HG03520 (cell line): ENCODE data around the gene B3GNT9.

Experiments
- ATAC-seq: cut with Tn5 transposase; IDR thresholded peaks from one replicate; pipeline ENCODE4 v1.9.1; 2021; ENCODE audit warnings: mild to moderate bottlenecking, moderate library complexity; ENCODE audit not compliant: unreplicated experiment

The B3GNT9 gene

DNA sequence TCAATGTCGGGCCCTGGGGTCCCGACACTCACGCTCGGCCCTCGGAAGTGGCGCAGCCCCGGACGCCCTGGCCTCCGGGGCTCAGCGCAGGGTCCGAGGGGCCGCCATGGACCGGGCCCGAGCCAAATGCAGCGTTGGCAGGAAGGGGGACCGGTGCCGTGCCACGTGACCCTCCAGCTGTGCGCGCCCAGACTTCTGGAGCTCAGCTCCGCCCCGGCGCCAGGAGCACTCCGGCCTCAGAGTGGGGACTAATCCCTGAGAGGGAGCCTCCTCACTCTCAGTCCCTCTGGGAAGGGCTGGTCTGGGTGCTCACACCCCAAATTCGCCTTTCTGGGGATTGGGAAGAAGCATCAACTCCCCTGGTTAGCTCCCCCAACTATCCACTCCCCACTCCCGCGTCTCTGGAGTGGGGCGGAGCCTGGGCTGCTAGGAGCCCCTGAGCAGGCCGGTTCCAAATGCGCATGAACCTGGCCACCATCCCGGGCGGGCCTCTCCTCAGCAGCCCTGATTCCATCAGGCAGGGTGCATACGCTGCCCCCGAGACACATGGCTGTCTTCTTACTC lies at the start of gene B3GNT9:
B3GNT9 (minus strand) TSS at position 166 of the 564 bp plus-strand sequence. CDS start 513 bp downstream, outside the sequence.
- ATAC-seq, result no peak

DNA sequence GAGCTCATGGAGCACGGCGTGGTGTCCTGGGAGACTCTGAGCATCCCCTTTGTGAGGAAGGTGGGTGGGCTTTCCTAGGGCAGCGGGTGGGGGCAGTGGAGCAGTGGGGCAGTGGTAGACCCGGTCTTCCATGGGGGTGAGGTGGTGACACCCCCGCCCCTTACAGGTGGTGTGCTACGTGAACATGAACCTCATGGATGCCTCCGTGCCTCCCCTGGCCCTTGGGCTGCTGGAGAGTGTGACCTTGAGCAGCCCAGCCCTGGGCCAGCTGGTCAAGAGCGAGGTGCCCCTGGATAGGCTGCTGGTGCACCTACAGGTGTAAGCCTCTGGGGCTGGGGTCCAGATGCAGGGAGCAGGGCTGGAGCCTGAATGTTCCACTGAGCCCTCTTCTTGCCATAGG lies 49.7 kb upstream of the B3GNT9 start:
- ATAC-seq, result no peak

DNA sequence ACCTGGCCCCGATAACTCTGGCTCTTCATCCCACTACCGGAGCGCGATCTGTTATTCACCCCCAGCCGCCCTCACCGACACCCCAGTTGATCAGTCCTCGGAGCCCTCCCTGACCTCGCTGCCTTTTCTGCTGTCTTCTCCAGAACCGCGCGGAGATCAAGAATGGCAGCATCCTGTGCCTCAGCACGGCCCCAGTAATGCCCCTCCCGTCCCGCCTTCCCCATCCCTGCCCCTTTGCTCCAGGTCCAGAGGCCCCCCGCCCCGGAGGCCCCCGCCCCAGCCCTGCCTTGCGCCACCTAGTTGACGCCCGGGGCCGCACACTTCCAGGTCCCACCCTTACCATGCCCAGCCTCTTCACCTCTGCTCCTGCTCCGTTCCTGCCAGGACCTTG lies 49.0 kb upstream of the B3GNT9 start:
- ATAC-seq, result no peak

GRCh38 chr16:67199011-67199807 lies 48.4 kb upstream of the B3GNT9 start, which contains the start of gene ELMO3:
TSS of gene ELMO3 (plus strand) at chr16:67199131. CDS start at chr16:67199327, 196 bp downstream.
- ATAC-seq, result no peak

GRCh38 chr16:67198238-67198734 lies 47.5 kb upstream of the B3GNT9 start:
- ATAC-seq, result no peak

GRCh38 chr16:67197704-67198103 lies 46.9 kb upstream of the B3GNT9 start:
- ATAC-seq, result no peak

DNA sequence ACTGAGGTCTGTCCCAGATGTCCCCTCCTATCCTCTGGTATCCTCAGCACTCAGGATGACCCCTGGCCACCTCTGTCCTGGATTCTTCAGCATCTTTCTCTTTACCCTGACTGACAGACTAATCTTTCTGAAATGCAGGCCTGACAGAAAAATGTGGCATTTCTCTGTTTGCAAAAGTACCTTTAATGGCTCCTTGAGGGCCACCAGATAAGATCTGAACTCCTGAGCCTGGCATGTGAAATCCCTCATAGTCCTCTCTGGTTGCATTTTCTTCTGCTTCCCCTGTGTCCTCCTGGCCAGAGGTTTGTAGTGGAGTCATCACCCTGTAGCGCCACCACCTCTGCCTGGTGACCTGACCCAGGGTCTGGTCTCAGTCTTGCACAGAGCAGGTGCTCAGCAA lies 46.1 kb upstream of the B3GNT9 start:
- ATAC-seq, result no peak

GRCh38 chr16:67195676-67196075 lies 44.9 kb upstream of the B3GNT9 start:
- ATAC-seq, result no peak

GRCh38 chr16:67194260-67194659 lies 43.5 kb upstream of the B3GNT9 start:
- ATAC-seq, result no peak

DNA sequence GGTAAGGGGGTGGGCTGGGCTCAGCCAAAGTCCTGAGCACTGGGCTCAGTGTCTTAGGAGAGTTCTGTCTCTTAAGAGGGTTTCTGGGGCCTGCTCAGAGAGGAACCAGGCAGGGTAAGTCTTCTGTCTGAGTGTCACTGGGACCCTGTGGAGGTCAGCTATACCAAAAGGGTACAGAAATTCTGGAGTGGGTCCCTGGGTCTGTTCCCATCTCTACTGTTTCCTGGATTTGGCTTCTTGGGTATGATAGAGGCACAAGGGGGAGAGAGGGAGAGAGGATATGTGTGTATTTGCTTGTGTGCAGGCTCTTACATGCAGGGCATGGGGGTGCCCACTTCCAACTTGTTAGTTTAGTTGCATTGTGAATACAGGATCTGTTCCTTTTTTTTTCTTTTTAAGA lies 42.7 kb upstream of the B3GNT9 start:
- no peak for ATAC-seq

- no peak for ATAC-seq
These were observed 42.1 kb upstream of the B3GNT9 start for GRCh38 chr16:67192781-67193361.

- peak; percentile 76 for ATAC-seq
These were observed 41.3 kb upstream of the B3GNT9 start, which contains the start of gene E2F4 for GRCh38 chr16:67191995-67192681. TSS of gene E2F4 (plus strand) at chr16:67192155. CDS start at chr16:67192228, 73 bp downstream.

DNA sequence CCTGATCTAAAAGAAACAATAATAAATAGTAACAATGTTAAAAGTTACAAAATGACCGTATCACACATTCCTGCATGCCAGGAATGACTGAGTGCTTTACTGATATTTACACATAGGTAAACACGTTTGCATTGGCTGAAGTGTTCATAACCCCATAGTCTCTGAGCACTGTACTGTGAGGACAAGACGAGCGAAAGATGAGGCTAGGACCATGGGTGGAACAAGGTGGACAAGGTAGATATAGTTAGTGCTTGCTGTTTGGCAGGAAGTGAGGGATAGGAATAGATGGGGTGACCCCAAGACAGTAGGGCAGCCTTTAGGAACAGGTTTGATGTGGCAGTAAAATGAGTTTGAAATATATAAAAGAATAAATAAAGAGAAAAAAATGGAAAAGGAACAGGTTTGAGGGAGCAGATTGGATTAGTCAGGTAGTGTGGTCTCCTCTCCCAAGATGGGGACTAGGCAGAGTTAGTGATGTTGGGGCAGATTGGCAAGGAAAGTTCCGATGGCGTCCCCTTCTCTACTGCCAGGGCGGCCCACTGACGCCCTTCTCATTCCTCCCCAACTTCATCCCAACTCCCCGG lies 40.7 kb upstream of the B3GNT9 start:
- ATAC-seq, result no peak

GRCh38 chr16:67190448-67191399 lies 39.9 kb upstream of the B3GNT9 start:
- no peak for ATAC-seq

DNA sequence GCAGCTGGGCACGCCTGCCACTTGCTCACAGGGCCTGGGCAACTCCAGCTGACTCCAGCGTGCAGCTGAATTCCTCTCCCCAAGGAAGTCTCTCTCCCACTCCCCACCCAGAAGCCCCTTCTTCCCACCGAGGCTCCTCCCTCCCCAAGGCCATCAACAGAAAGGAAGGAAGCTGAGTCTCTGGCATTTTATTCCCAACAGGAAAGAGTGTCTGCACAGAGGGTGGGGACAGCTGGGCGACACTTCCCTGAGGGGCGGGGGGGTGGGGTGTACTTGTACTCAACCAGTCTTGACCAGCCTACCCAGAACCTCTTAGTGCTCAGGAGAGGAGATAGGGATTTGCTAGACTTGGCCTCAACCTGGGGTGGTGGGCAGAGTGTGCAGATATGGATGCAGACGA lies 39.2 kb upstream of the B3GNT9 start, which contains the start of gene EXOC3L1:
EXOC3L1 (minus strand) TSS at position 96 of the 400 bp plus-strand sequence. CDS start 460 bp downstream, outside the sequence.
- no peak for ATAC-seq

GRCh38 chr16:67188798-67189197 lies 38.0 kb upstream of the B3GNT9 start:
- no peak for ATAC-seq

DNA sequence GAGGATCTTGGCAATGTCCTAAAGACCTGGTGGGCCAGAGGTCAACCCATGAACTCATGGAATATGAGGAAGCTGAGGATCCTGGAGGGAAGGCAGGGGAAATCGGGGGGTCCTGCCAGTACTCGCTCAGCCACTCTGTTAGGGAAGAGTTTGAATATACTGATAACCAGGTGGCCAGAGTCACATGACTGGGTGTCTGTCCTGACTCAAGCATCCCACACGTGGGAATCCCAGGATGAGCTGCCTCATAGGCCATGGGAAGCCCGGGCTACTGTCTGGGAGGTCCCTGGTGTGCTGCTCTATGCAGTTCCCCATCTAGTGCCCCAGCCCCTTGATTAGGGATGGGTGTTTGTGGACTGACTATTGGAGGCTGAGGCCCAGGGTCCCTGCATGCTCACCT lies 37.5 kb upstream of the B3GNT9 start:
- ATAC-seq, result no peak

DNA sequence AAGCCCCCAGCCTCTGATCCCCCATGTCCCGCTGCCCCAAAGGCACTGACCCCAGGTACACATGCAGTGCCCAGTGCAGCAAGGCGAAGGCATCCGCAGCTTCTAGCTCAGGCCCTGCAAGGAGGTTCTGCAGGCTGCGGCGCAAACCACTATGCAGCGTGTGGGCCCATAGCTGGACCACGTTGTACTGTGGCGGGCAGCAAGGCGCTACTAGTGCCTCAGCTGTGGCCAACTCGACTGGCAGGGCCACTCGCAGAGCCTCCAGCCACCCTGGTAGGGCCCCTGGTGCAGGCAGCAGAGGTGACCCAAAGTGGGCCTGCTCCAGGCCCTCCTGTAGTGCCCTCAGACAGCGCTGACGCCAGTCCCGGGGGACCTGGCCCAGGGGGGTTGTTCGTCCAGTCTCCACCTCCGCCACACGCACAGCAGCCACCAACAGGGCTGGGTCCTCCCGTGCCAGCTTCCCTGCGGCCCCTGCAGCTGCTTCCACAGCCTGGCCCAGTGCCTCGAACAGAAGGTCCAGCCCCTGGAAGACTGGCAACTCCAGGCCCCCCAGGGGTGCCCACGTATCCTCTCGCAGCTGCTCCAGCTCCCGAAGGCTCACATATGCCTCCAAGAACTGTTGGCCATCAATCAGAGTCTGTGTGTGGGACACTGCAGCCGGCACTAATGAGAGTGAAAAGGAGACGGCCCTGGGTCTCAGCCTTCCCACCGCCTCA lies 36.5 kb upstream of the B3GNT9 start:
- ATAC-seq, result no peak

DNA sequence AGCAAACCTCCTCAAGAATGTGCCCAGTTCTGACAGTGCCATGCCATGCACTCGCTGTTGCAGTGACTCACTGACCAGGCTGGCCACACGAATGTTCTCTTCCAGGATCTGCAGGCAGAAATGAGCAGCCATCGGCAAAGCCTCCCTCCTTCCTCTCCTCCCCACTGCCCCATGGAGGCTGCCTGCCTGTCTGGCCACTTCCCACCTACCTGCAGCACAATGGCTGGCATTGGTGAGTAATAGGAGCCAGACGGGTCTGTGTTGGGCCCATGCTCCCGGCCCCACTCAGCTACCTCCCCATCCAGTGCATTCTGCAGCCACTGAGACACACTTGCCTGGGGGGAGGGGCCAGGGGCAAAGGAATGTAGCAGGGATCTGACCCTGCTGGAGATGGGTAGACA lies 35.8 kb upstream of the B3GNT9 start:
- ATAC-seq, result no peak
